ENCODE data around the gene ERFL. TPM values are rescaled to one million over a fixed set of nuclear protein-coding genes. Genes with fewer than 3 reads are reported as not detected.

The ERFL gene
- total RNA-seq, 1 donor from 2014 or later = 1.7 TPM

GRCh38 chr19:41927497-41928192, 604 bp downstream of the ERFL start:
- intact Hi-C loops (cut with micrococcal nuclease) = loop anchor here (2.0 to 5.0 kb wide), 2 partner anchors 40 to 53 kb away; no protein-coding TSS in a partner anchor

- intact Hi-C loops (cut with micrococcal nuclease) = loop anchor here (5.0 kb wide), 1 partner anchor 40 kb away; no protein-coding TSS in a partner anchor
Observed at GRCh38 chr19:41926763-41927496, 1.3 kb downstream of the ERFL start.

GRCh38 chr19:41926028-41926762, 2.1 kb downstream of the ERFL start:
- intact Hi-C loops (cut with micrococcal nuclease) = loop anchor here (5.0 kb wide), 1 partner anchor 39 kb away; no protein-coding TSS in a partner anchor

- intact Hi-C loops (cut with micrococcal nuclease) = loop anchor here (5.0 kb wide), 1 partner anchor 38 kb away; no protein-coding TSS in a partner anchor
Observed at GRCh38 chr19:41925208-41926003, 2.8 kb downstream of the ERFL start.

DNA sequence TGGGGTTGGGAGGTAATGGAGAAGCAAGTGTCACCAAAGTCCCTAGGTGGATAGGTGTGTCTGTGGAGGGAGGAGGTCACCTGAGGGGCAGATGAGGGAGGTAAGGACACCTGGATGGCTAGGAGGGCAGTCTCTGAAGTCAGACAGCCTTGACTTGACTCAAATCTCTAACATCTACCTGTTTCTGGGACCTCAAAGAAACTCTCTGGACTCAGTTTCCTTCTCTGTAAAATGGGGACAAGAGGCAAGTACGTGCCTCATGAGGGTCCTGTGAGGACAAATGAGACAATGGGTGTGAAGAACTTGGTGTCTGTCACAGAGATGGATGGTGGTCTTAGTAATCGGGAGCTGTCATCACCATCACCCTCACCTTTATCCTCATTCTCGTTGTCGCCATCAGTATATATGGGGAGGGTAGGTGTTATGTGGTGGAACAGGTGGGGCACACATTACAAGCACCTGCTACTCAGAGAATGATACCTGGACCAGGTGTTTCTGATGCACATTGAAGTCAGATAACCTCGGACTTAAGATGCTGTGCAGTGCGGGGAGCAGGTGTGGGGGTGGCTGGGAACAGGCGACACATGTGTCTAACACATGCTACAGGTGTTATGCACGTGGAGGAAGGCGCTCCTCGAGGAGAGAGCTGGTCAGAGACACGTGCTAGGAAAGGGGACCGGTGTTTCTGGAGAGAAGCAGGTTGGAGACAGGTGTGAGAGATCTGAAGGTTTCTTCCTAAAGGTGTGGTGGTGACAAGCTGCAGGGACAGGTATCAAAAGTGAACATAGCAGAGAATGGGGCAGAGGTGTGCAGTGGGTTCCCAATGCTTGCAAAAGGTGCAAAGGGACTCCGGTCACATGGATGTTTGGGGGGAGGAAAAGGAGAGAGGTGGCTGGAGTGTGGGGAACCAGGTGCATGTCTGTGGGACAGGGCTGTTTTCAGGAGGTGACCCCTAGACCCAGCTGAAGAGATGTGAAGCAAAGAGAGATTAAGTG, 3.8 kb downstream of the ERFL start:
- intact Hi-C loops (cut with micrococcal nuclease) = loop anchor here (5.0 kb wide), 1 partner anchor 37 kb away; no protein-coding TSS in a partner anchor

GRCh38 chr19:41923045-41923788, 5.0 kb downstream of the ERFL start:
- intact Hi-C loops (cut with micrococcal nuclease) = no loop called here

GRCh38 chr19:41922585-41922984, 5.7 kb downstream of the ERFL start:
- intact Hi-C loops (cut with micrococcal nuclease) = no loop called here

DNA sequence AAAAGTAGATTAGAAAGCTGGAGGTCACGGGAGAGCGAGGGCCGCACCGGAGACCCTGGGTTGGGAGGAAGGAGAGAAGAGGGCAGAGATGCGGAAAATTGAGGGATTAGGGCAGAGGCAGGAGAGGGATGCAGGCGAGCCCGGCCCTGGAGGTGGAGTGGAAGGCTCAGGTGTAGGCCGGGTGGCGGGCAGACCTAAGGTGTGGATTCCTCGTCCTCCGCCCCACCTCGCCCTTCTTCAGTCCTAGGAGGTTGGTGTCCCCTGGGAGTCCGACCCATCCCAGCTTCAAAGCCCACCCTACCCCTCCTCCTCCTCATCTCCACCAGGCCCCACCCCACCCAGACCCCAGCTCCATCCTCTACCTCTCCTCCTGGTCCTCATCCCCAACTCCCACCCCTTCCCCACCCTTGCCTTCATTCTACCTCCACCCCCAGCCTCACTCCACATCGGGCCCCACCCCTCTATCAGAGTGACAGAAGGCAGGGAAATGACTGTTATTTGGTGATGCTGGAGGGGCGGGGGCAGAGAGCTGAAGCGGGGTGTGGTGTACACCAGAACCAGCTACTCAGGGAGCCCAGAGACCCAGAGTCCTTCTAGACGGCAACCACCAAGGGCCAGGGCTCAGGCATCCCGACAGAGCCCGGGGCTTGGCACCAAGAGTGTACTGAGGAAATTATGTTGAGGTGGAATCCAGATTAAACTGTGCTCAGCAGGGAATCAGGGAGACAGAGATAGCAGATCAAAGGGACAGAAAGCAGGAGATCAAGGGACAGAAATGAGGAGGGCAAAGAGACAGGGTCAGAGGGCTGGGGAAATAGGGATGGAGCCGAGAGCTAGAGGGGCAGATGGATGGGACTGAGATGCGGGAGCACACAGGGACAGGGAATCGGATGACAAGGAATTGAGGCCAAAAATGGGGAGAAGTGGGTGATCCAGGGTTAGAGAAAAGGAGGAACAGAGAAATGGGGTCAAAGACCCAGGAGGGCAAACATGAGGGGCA, 6.4 kb downstream of the ERFL start:
- intact Hi-C loops (cut with micrococcal nuclease) = no loop called here

- intact Hi-C loops (cut with micrococcal nuclease) = no loop called here
Observed at GRCh38 chr19:41920882-41921576, 7.2 kb downstream of the ERFL start.

GRCh38 chr19:41919948-41920712, 8.1 kb downstream of the ERFL start:
- intact Hi-C loops (cut with micrococcal nuclease) = no loop called here

GRCh38 chr19:41918653-41919244, 9.5 kb downstream of the ERFL start:
- intact Hi-C loops (cut with micrococcal nuclease) = no loop called here

DNA sequence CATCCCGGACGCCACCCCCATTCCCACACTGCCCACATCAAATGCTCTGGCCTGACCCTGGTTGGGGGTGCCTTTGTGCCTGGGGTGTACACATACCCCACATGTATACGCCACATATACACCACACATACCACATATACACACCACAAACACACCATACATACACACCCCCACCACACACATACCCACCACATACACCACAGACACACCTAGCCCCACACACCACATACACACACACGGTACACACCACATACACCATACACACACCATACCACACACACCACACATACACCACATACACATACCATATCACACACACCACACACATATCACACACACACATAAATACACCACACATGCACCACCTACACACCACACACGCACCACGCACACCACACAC, 10.2 kb downstream of the ERFL start:
- intact Hi-C loops (cut with micrococcal nuclease) = no loop called here

GRCh38 chr19:41917676-41918075, 10.6 kb downstream of the ERFL start:
- intact Hi-C loops (cut with micrococcal nuclease) = no loop called here

DNA sequence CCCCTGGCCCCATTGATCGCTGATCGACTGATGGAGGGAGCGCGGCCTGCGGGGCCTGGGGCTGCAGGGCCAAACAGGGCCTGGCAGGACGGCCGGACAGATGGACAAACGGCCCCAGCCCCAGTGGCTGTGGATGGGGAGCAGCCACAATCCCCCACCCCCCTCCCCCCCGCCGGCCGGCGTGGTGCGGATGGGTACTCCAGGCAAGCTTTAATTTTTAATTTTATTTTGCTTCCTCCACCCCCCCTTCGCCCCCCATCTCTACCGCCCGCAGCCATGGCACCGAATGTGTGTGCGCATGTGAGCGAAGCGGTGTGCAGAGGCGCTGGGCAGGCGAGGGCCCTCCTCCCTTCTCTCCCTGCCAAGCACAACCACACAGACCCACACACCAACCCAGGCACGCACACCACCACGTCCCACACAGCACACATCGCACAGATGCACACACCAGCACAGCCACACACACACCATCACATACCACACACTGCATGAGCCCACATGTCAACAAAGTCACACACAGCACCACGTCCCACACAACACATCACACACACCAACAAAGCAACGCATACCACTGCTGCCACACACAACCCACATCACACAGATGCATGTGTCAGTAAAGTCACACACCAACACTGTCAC, 12.4 kb downstream of the ERFL start:
- intact Hi-C loops (cut with micrococcal nuclease) = no loop called here

DNA sequence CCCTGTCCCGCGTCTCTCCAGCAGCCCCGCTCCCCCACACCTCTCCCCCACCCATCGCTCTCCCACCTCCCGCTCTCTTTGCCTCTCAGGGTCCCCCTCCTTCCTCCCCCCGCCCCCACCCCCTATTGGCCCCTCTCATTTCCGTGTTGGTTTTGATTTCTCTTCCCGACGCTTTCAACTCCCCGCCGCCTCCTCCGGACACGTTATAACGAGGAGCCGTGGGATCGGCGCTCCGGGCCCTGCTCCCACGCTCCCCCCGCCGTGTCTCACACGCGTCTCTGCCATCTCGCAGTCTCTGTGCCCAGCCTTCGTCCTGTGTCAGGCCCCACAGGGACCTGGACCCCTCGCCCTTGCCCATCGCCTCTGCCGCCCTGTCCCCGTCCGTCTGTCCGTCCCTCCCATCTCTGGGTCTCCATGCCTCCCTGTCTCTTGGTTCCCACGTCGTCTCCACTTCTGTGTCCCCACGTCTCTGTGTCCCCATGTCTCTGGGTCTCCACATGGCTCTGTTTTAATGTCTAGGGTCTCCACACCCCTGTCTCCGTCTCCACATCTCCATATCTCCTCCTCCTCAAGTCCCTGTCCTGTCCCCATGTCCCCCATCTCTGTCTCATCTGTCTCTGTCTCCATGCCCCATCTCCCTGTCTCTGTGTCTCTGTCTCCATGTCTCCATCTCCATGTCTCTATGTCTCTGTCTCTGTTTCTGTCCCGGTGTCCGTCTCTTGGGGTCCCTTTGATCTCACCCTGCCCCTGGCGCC, 13.1 kb downstream of the ERFL start:
- intact Hi-C loops (cut with micrococcal nuclease) = no loop called here

Data from T-helper 2 cell treated with Interferon-gamma antibody and Interleukin-4, amounts not matched to agents 100 ng/mL and 5 ng/mL, for 36 hours (primary cell).